Esophagus mucosa (tissue), 1 donor: ENCODE results near the gene MEGF9. TPM values are rescaled to one million over a fixed set of nuclear protein-coding genes. Genes with fewer than 3 reads are reported as not detected.

Experiments used
- ATAC-seq: fragments of 200-7000 bp; cut with Tn5 transposase; one replicate; pipeline ENCODE4 v1.9.1; 2020
- total RNA-seq: library from RNA; stranded (reverse); gene quantifications from one replicate; pipeline ENCODE4 v1.2.4, GENCODE V29; 2023
- donor health status: DM: yes; HTN: yes; CAD: no.

The MEGF9 gene
- total RNA-seq, 1 donor from 2014 or later: 9.8 TPM

- ATAC-seq: peak; percentile 37
These were observed 16.6 kb upstream of the MEGF9 start for GRCh38 chr9:120730654-120731514.

- ATAC-seq: no peak
These were observed 15.5 kb upstream of the MEGF9 start for GRCh38 chr9:120729791-120730241.

GRCh38 chr9:120726484-120726883 is 12.2 kb upstream of the MEGF9 start:
- no peak for ATAC-seq

GRCh38 chr9:120725907-120726306 is 11.6 kb upstream of the MEGF9 start:
- no peak for ATAC-seq

GRCh38 chr9:120724757-120725400 is 10.6 kb upstream of the MEGF9 start:
- no peak for ATAC-seq

- no peak for ATAC-seq
These were observed 9.3 kb upstream of the MEGF9 start for GRCh38 chr9:120723565-120723964.

GRCh38 chr9:120720404-120720803 is 6.1 kb upstream of the MEGF9 start:
- no peak for ATAC-seq

- ATAC-seq: no peak
These were observed 4.0 kb upstream of the MEGF9 start for GRCh38 chr9:120718316-120718715.

- ATAC-seq: no peak
These were observed 2.9 kb upstream of the MEGF9 start for GRCh38 chr9:120717176-120717575.

- ATAC-seq: no peak
These were observed 2.2 kb upstream of the MEGF9 start for GRCh38 chr9:120716483-120716882.

- peak; percentile 56 for ATAC-seq
These were observed 1.2 kb upstream of the MEGF9 start for GRCh38 chr9:120715389-120715924.

- ATAC-seq: peak; percentile 67
These were observed 647 bp upstream of the MEGF9 start for GRCh38 chr9:120714846-120715388.

GRCh38 chr9:120713257-120714087 is 798 bp downstream of the MEGF9 start:
- ATAC-seq: no peak

GRCh38 chr9:120712539-120713031 is 1.7 kb downstream of the MEGF9 start:
- no peak for ATAC-seq

GRCh38 chr9:120711841-120712538 is 2.3 kb downstream of the MEGF9 start:
- ATAC-seq: no peak

GRCh38 chr9:120711354-120711753 is 2.9 kb downstream of the MEGF9 start:
- no peak for ATAC-seq

- no peak for ATAC-seq
These were observed 3.9 kb downstream of the MEGF9 start for GRCh38 chr9:120710110-120710981.

GRCh38 chr9:120708526-120709224 is 5.6 kb downstream of the MEGF9 start:
- peak; percentile 80 for ATAC-seq

GRCh38 chr9:120707170-120707569 is 7.1 kb downstream of the MEGF9 start:
- ATAC-seq: no peak

GRCh38 chr9:120705174-120705573 is 9.1 kb downstream of the MEGF9 start:
- ATAC-seq: no peak
